Osteoblast (primary cell): Measurements from ENCODE around the gene PML. TPM values are rescaled to one million over a fixed set of nuclear protein-coding genes. Genes with fewer than 3 reads are reported as not detected.

Experiments used
- DNase-seq: peaks from one replicate; pipeline ENCODE4 v3.0.0; 2011; ENCODE audit warnings: low spot score, mixed read lengths; ENCODE audit not compliant: insufficient read length; ENCODE audit errors: missing footprints
- H2AFZ ChIP-seq: 2 replicates; pipeline ENCODE4 v1.6.0; 2011; ENCODE audit warnings: mild to moderate bottlenecking, low read length
- H3K27ac ChIP-seq: 2 replicates; pipeline ENCODE4 v1.5.1; 2011; ENCODE audit warnings: mild to moderate bottlenecking, low read depth, low read length, moderate library complexity
- H3K27me3 ChIP-seq: 2 replicates; pipeline ENCODE4 v1.6.0; 2012; ENCODE audit warnings: mild to moderate bottlenecking, control low read depth, inconsistent platforms, low read length, moderate library complexity; ENCODE audit not compliant: insufficient read depth
- H3K36me3 ChIP-seq: 2 replicates; pipeline ENCODE4 v1.5.1; 2011; ENCODE audit warnings: mild to moderate bottlenecking, low read length, control low read depth, moderate library complexity; ENCODE audit not compliant: insufficient read depth
- H3K4me1 ChIP-seq: 2 replicates; pipeline ENCODE4 v1.5.1; 2011; ENCODE audit warnings: mild to moderate bottlenecking, low read length, control low read depth, moderate library complexity; ENCODE audit not compliant: insufficient read depth
- H3K4me2 ChIP-seq: 2 replicates; pipeline ENCODE4 v1.6.0; 2011; ENCODE audit warnings: mild to moderate bottlenecking, low read length; ENCODE audit not compliant: insufficient read depth
- H3K4me3 ChIP-seq: fragments of 200-600 bp; sonication (generic); 3 replicates; pipeline ENCODE4 v1.5.1; 2012; ENCODE audit warnings: mild to moderate bottlenecking, low read length, inconsistent platforms; ENCODE audit not compliant: insufficient read depth
- H3K79me2 ChIP-seq: 2 replicates; pipeline ENCODE4 v1.6.0; 2012; ENCODE audit warnings: mild to moderate bottlenecking, low read length, control low read depth, inconsistent platforms; ENCODE audit not compliant: insufficient read depth
- H3K9me3 ChIP-seq: 2 replicates; pipeline ENCODE4 v1.5.1; 2011; ENCODE audit warnings: low read depth, low read length, control low read depth
- H4K20me1 ChIP-seq: 2 replicates; pipeline ENCODE4 v1.6.0; 2012; ENCODE audit warnings: mild to moderate bottlenecking, low read length, control low read depth; ENCODE audit not compliant: insufficient read depth
- total RNA-seq: library from RNA; depleted of rRNA; stranded (reverse); fragments of >200 nt; gene quantifications from 2 replicates; pipeline ENCODE4 v1.2.3, GENCODE V29; 2012
- TF ChIP-seq, protein P1 (sequence below): IDR thresholded peaks from 2 replicates; pipeline ENCODE4 v1.5.1; 2011; ENCODE audit warnings: mild to moderate bottlenecking, low read depth, low read length, moderate library complexity; ENCODE audit errors: extremely low read depth

The PML gene, protein sequence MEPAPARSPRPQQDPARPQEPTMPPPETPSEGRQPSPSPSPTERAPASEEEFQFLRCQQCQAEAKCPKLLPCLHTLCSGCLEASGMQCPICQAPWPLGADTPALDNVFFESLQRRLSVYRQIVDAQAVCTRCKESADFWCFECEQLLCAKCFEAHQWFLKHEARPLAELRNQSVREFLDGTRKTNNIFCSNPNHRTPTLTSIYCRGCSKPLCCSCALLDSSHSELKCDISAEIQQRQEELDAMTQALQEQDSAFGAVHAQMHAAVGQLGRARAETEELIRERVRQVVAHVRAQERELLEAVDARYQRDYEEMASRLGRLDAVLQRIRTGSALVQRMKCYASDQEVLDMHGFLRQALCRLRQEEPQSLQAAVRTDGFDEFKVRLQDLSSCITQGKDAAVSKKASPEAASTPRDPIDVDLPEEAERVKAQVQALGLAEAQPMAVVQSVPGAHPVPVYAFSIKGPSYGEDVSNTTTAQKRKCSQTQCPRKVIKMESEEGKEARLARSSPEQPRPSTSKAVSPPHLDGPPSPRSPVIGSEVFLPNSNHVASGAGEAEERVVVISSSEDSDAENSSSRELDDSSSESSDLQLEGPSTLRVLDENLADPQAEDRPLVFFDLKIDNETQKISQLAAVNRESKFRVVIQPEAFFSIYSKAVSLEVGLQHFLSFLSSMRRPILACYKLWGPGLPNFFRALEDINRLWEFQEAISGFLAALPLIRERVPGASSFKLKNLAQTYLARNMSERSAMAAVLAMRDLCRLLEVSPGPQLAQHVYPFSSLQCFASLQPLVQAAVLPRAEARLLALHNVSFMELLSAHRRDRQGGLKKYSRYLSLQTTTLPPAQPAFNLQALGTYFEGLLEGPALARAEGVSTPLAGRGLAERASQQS
- total RNA-seq = 46.7 and 50.7 TPM in 2 replicates

DNA sequence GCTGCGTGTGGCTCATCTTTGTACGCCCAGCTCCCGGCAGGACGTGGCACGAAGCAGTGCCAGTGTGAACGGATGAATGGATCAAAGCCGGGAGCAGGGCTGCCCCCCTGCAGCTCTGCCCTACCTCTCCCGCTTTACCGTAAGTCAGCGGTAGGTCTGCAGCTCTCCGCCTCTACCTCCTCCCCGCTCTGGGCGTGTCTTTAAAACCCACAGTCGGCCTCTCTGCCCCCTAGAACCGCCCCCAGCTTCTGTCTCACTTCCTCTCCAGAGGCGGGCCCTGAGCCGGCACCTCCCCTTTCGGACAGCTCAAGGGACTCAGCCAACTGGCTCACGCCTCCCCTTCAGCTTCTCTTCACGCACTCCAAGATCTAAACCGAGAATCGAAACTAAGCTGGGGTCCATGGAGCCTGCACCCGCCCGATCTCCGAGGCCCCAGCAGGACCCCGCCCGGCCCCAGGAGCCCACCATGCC lies at the start of gene PML:
Gene PML, plus strand, starts transcription at position 304 of the 471 bp plus-strand sequence. Its CDS starts 97 bp downstream, at position 401.
- Histone ChIP-seq H3K4me1 (peaks cover 69% of the 10 kb centered on the region), H3K4me3 (peak within 1 kb of the TSS; percentile 86), H3K4me2 (peak within 1 kb of the TSS; percentile 97), H3K36me3 (peaks cover 18% of the 10 kb centered on the region), H3K79me2 (peaks cover 58% of the 10 kb centered on the region), H3K27ac (peak within 1 kb of the TSS; percentile 79), H3K9me3 (no peaks in the 10 kb centered on the region), H4K20me1 (peaks cover 28% of the 10 kb centered on the region), H3K27me3 (no peaks in the 10 kb centered on the region), H2AFZ (peak within 1 kb of the TSS; percentile 94)
- TF ChIP-seq, protein P1, sequence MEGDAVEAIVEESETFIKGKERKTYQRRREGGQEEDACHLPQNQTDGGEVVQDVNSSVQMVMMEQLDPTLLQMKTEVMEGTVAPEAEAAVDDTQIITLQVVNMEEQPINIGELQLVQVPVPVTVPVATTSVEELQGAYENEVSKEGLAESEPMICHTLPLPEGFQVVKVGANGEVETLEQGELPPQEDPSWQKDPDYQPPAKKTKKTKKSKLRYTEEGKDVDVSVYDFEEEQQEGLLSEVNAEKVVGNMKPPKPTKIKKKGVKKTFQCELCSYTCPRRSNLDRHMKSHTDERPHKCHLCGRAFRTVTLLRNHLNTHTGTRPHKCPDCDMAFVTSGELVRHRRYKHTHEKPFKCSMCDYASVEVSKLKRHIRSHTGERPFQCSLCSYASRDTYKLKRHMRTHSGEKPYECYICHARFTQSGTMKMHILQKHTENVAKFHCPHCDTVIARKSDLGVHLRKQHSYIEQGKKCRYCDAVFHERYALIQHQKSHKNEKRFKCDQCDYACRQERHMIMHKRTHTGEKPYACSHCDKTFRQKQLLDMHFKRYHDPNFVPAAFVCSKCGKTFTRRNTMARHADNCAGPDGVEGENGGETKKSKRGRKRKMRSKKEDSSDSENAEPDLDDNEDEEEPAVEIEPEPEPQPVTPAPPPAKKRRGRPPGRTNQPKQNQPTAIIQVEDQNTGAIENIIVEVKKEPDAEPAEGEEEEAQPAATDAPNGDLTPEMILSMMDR = no peak
- DNase-seq = peak; percentile 99

DNA sequence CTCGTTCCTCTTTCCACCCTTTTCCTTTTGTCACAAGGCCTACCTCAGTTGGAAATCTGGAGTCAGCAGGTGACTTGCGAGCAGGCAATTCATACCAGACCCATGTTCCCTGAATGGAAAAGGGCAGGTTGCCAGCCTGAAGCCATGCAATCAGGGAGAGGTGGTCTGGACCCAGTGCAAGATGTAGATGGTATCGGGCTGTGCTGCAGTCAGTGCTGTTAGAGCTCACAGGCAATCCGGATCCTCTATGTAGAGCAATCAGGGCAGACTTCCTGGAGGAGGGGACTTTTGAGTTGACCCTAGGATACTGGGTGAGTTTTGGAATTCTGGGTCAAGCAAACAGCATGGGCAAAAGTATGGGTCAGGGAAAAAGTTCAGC lies 49.4 kb upstream of the PML start:
- TF ChIP-seq, protein P1 = no peak
- DNase-seq = no peak
- H3K9me3 ChIP-seq = no peaks in the 10 kb centered on the region
- H3K4me1 ChIP-seq = peaks cover 38% of the 10 kb centered on the region
- peaks cover 61% of the 10 kb centered on the region for H3K79me2 ChIP-seq
- H3K4me3 ChIP-seq = no peak overlapping the region
- no peak overlapping the region for H2AFZ ChIP-seq
- no peak overlapping the region for H3K4me2 ChIP-seq
- H3K27me3 ChIP-seq = no peaks in the 10 kb centered on the region
- peaks cover 66% of the 10 kb centered on the region for H3K36me3 ChIP-seq
- H3K27ac ChIP-seq = no peak overlapping the region
- H4K20me1 ChIP-seq = peaks cover 15% of the 10 kb centered on the region

DNA sequence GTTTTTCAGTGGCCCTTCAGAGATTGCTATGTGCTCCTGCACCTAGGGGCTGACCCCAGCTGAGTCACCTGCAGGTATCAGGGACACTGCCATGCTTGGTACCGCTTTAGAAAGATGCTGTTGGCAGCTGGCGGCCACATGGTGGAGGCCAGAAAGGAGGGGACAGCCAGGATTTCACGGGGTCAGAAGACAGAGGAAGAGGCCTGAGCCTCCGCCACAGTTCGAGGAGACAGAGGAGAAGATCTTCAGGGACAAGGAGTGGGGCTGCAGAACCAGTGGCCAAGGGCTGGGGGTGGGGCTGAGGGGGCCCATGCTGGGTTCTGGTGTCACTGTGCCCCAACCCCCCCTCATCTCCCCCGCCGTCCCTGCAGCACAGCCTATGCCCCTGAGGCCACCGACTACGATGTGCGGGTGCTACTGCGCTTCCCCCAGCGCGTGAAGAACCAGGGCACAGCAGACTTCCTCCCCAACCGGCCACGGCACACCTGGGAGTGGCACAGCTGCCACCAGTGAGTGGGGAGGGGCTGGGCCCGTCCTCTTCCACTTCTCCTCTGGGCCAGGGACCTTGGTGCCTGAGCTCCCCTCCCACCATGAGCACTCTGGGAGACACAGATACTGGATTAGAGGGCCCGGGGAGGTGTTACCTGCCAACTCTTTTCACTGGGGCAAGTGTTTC lies 48.3 kb upstream of the PML start:
- no peak overlapping the region for H2AFZ ChIP-seq
- H3K36me3 ChIP-seq = peaks cover 72% of the 10 kb centered on the region
- no peaks in the 10 kb centered on the region for H3K9me3 ChIP-seq
- no peaks in the 10 kb centered on the region for H3K27me3 ChIP-seq
- H3K4me2 ChIP-seq = no peak overlapping the region
- peak; percentile 15 for DNase-seq
- TF ChIP-seq, protein P1 = no peak
- H3K79me2 ChIP-seq = peaks cover 51% of the 10 kb centered on the region
- peaks cover 15% of the 10 kb centered on the region for H4K20me1 ChIP-seq
- no peak overlapping the region for H3K4me3 ChIP-seq
- H3K27ac ChIP-seq = no peak overlapping the region
- peaks cover 37% of the 10 kb centered on the region for H3K4me1 ChIP-seq
